Neutrophil (primary cell): ENCODE results near the gene MAP3K2.
A peak's percentile ranks its signal among the peaks of the same experiment; 100 is the strongest.

ENCODE experiments used
- H3K27ac ChIP-seq: fragments of 200-600 bp; sonication (generic); 2 replicates; pipeline ENCODE4 v1.5.1; 2016; ENCODE audit warnings: mild to moderate bottlenecking, moderate library complexity
- H3K27me3 ChIP-seq: fragments of 200-600 bp; sonication (generic); 2 replicates; pipeline ENCODE4 v1.6.0; 2016; ENCODE audit warnings: mild to moderate bottlenecking
- H3K36me3 ChIP-seq: fragments of 200-600 bp; sonication (generic); 2 replicates; pipeline ENCODE4 v1.5.1; 2017
- H3K4me1 ChIP-seq, 2 experiments: fragments of 200-600 bp in 1 of 2; sonication (generic) in 1 of 2; 1 replicate in 1 of 2; 2 replicates in 1 of 2; pipeline versions ENCODE4 v1.5.1 to v1.6.1; 2013 to 2016; ENCODE audit warnings: low read depth in 1 of 2, low read length in 1 of 2, mild to moderate bottlenecking in 1 of 2, moderate library complexity in 1 of 2; ENCODE audit not compliant: control insufficient read depth in 1 of 2, insufficient read depth in 1 of 2
- H3K4me3 ChIP-seq, 2 experiments: fragments of 200-600 bp in 1 of 2; sonication (generic) in 1 of 2; 1 replicate in 1 of 2; 2 replicates in 1 of 2; pipeline ENCODE4 v1.5.1; 2013 to 2016; ENCODE audit warnings: low read depth in 1 of 2, low read length in 1 of 2, mild to moderate bottlenecking in 1 of 2, moderate library complexity in 1 of 2
- H3K9me3 ChIP-seq: fragments of 200-600 bp; sonication (generic); 2 replicates; pipeline ENCODE4 v1.5.1; 2016
- TF ChIP-seq, protein P1 (sequence below): fragments of 200-600 bp; sonication (generic); IDR thresholded peaks from 2 replicates; pipeline ENCODE4 v1.5.1; 2016; ENCODE audit warnings: antibody characterized with exemption

The MAP3K2 gene

DNA sequence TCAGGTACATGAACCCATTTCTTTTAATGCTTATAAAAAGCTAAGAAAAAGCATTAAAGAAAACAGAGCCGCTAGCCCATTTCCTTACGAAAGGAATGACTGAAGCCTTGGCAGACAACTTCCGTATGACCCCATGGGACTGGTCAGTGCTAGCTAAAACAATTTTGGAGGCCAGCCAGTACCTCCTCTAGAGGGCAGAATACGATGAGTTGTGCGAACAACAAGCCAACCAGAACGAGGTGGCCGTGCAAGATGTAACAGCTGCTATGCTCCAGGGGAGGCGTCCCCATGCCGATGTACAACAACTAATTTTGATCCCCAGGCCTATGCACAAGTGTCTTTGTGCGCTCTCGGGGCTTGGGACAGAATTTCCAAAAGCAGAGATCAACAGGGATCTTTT is 16.7 kb downstream of the MAP3K2 start:
- peaks cover 11 to 27% of the 10 kb centered on the region in 2 experiments for H3K4me1 ChIP-seq
- no peak overlapping the region for H3K27ac ChIP-seq
- TF ChIP-seq, protein P1, sequence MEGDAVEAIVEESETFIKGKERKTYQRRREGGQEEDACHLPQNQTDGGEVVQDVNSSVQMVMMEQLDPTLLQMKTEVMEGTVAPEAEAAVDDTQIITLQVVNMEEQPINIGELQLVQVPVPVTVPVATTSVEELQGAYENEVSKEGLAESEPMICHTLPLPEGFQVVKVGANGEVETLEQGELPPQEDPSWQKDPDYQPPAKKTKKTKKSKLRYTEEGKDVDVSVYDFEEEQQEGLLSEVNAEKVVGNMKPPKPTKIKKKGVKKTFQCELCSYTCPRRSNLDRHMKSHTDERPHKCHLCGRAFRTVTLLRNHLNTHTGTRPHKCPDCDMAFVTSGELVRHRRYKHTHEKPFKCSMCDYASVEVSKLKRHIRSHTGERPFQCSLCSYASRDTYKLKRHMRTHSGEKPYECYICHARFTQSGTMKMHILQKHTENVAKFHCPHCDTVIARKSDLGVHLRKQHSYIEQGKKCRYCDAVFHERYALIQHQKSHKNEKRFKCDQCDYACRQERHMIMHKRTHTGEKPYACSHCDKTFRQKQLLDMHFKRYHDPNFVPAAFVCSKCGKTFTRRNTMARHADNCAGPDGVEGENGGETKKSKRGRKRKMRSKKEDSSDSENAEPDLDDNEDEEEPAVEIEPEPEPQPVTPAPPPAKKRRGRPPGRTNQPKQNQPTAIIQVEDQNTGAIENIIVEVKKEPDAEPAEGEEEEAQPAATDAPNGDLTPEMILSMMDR, result no peak
- no peaks in the 10 kb centered on the region for H3K36me3 ChIP-seq
- H3K4me3 ChIP-seq, result no peak overlapping the region
- H3K27me3 ChIP-seq, result no peaks in the 10 kb centered on the region
- H3K9me3 ChIP-seq, result no peaks in the 10 kb centered on the region

DNA sequence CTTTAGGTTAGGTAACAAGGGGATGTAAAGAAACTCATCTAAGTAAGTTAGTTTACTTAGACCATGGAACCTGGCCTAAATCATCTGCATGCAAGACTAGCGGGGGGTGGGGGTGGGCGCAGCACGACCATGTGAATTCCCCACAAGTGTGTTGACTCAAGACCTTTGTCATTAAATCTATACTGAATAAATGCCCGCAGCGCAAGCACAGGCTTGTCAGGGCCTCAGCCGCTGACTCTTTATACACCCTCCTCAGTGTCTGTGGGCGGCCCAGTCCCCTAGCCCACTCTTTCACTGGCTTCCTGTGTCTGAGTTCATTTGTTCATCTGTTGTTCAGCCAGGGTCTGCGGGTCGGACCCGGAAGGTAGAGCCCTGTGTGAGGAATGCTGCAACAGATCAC is 17.8 kb downstream of the MAP3K2 start:
- no peaks in the 10 kb centered on the region for H3K9me3 ChIP-seq
- H3K36me3 ChIP-seq, result no peaks in the 10 kb centered on the region
- H3K4me1 ChIP-seq, result peaks cover 18 to 32% of the 10 kb centered on the region in 2 experiments
- H3K27ac ChIP-seq, result peak overlapping the region; percentile 7
- H3K27me3 ChIP-seq, result no peaks in the 10 kb centered on the region
- H3K4me3 ChIP-seq, result no peak overlapping the region
- TF ChIP-seq, protein P1, result no peak

DNA sequence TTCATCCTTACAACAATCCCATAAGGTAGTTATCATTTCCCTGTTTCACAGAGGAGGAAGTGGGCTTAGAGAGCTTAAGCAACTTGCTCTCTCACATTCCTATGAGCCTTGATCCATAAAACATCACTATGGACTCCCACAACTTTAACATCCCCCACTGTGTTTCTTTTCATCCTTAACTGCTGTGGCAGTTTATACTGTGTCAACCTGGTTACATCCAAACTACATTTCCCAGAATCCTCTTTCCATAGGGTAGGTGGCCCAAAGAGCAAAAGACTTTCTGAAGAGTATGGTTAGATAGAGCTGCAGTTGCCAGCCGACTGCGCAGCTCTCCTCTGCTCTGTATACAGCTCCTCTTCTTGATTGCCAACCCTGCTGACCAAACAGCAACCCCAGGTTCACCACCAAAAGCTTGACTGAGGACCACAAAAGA is 22.5 kb downstream of the MAP3K2 start:
- Histone ChIP-seq H3K27me3 (no peaks in the 10 kb centered on the region), H3K4me3 (no peak overlapping the region), H3K36me3 (no peaks in the 10 kb centered on the region), H3K9me3 (no peaks in the 10 kb centered on the region), H3K4me1 (peaks cover 18 to 30% of the 10 kb centered on the region in 2 experiments), H3K27ac (peak overlapping the region; percentile 73)
- TF ChIP-seq, protein P1, result no peak

DNA sequence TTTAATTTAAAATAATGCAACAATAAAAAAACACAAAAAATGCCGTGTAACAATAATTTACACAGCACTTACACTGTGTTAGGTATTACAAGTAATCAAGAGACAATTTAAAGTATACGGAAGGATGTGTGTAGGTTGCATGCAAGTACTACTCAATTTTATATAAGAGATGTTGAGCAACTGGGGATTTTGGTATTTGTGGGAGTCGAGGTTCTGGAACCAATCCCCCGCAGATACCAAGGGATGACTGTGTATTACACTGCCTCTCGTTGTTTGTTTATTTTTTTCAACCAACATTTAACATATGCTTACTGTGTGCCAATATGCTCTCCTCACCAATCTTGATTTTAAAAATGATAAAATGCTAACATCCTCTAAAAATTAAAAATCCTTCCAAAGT is 24.8 kb downstream of the MAP3K2 start:
- Histone ChIP-seq H3K4me1 (peaks cover 18 to 30% of the 10 kb centered on the region in 2 experiments), H3K36me3 (no peaks in the 10 kb centered on the region), H3K9me3 (no peaks in the 10 kb centered on the region), H3K27me3 (no peaks in the 10 kb centered on the region), H3K4me3 (no peak overlapping the region), H3K27ac (peak overlapping the region; percentile 56)
- TF ChIP-seq, protein P1, result no peak

DNA sequence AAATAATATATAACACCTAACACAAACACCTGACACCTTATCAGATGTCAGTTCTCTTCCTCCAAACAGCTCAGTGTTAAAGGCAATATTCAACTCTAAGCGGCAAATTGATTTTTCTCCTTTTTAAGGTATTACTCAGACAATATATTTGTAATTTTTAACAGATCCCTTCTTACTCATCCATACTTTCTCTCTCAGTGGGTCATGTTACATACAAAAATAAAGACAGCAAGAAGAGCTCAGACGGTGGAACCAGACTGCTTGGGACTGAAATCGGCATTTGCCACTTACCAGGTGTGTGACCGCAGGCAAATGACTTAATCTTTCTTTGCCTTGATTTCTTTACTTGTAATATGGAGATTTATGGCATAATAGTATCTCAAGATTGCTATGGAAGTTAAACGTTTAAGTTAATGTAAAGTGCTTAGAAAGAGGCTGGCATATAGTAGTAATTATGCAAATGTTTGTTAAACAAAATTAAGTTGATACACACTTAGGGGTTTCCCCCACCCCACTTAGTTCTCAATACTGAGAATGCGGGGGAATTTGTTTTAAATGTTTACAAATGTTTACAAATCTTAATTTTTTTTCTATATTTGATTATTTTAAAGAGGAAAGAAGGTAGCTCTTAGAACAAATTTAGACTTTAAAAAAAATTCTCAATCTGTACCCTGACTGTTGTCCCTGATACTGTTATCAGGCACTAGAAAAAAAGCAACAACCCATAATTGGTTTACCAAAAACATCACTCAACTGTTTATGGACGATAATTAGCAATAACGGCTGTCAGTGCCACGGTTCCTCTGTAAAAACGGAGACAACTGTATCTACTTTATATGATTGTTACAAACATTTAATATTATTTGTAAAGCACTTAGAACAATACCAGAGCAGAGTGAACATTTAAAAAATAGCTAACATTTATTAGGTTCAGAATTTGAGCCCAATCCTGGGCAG is 25.6 kb downstream of the MAP3K2 start:
- Histone ChIP-seq H3K4me1 (peaks cover 21 to 30% of the 10 kb centered on the region in 2 experiments), H3K27me3 (no peaks in the 10 kb centered on the region), H3K27ac (no peak overlapping the region), H3K4me3 (no peak overlapping the region), H3K9me3 (no peaks in the 10 kb centered on the region), H3K36me3 (no peaks in the 10 kb centered on the region)
- TF ChIP-seq, protein P1, result no peak
